H9 (cell line): ENCODE data around the gene ANKRD27. TPM values are rescaled to one million over a fixed set of nuclear protein-coding genes. Genes with fewer than 3 reads are reported as not detected.

ENCODE experiments used
- DNase-seq: peaks from one replicate; pipeline ENCODE4 v3.0.0-alpha.2; 2017
- H2AFZ ChIP-seq: one replicate; pipeline ENCODE4 v1.6.1; 2013; ENCODE audit warnings: mild to moderate bottlenecking, low read length, control low read depth, moderate library complexity
- H2AK5ac ChIP-seq: 2 replicates; pipeline ENCODE4 v1.6.1; 2013; ENCODE audit warnings: low read length, control low read depth, mixed read lengths; ENCODE audit not compliant: insufficient read length
- H2BK120ac ChIP-seq: one replicate; pipeline ENCODE4 v1.6.1; 2013; ENCODE audit warnings: low read depth, mild to moderate bottlenecking, low read length, control low read depth, inconsistent platforms; ENCODE audit not compliant: poor library complexity, severe bottlenecking
- H2BK12ac ChIP-seq: 2 replicates; pipeline ENCODE4 v1.6.1; 2013; ENCODE audit warnings: low read length, control low read depth, mixed read lengths, low read depth; ENCODE audit not compliant: insufficient read length
- H2BK15ac ChIP-seq: 2 replicates; pipeline ENCODE4 v1.6.1; 2013; ENCODE audit warnings: low read depth, low read length, control low read depth
- H2BK20ac ChIP-seq: one replicate; pipeline ENCODE4 v1.6.1; 2013; ENCODE audit warnings: low read depth, mild to moderate bottlenecking, low read length, control low read depth, inconsistent platforms; ENCODE audit not compliant: poor library complexity, severe bottlenecking
- H2BK5ac ChIP-seq: 2 replicates; pipeline ENCODE4 v1.6.1; 2013; ENCODE audit warnings: low read length, control low read depth, mixed read lengths; ENCODE audit not compliant: insufficient read length
- H3K14ac ChIP-seq: 2 replicates; pipeline ENCODE4 v1.6.1; 2013; ENCODE audit warnings: low read length, control low read depth; ENCODE audit not compliant: insufficient read depth
- H3K18ac ChIP-seq: 2 replicates; pipeline ENCODE4 v1.6.1; 2013; ENCODE audit warnings: low read depth, mild to moderate bottlenecking, mixed read lengths, low read length, control low read depth; ENCODE audit not compliant: insufficient read length
- H3K23ac ChIP-seq: 2 replicates; pipeline ENCODE4 v1.6.1; 2013; ENCODE audit warnings: low read length, control low read depth, mixed read lengths, low read depth; ENCODE audit not compliant: insufficient read length
- H3K23me2 ChIP-seq: 2 replicates; pipeline ENCODE4 v1.6.1; 2013; ENCODE audit warnings: low read depth, mild to moderate bottlenecking, mixed read lengths, low read length, control low read depth; ENCODE audit not compliant: insufficient read length, poor library complexity, severe bottlenecking
- H3K27ac ChIP-seq: 2 replicates; pipeline ENCODE4 v1.5.1; 2013; ENCODE audit warnings: low read length, control low read depth, mixed read lengths, low read depth; ENCODE audit not compliant: insufficient read length
- H3K27me3 ChIP-seq: 2 replicates; pipeline ENCODE4 v1.6.1; 2013; ENCODE audit warnings: low read length, control low read depth, inconsistent platforms; ENCODE audit not compliant: insufficient read depth
- H3K4ac ChIP-seq: 2 replicates; pipeline ENCODE4 v1.6.1; 2013; ENCODE audit warnings: low read depth, mild to moderate bottlenecking, control low read depth, inconsistent platforms, low read length, moderate library complexity
- H3K4me1 ChIP-seq: 2 replicates; pipeline ENCODE4 v1.6.1; 2013; ENCODE audit warnings: low read length, control low read depth, inconsistent platforms; ENCODE audit not compliant: insufficient read depth
- H3K4me2 ChIP-seq: 2 replicates; pipeline ENCODE4 v1.6.1; 2013; ENCODE audit warnings: low read length, control low read depth, mixed read lengths; ENCODE audit not compliant: insufficient read length, insufficient read depth
- H3K56ac ChIP-seq: 2 replicates; pipeline ENCODE4 v1.6.1; 2013; ENCODE audit warnings: low read depth, mild to moderate bottlenecking, mixed read lengths, low read length, control low read depth; ENCODE audit not compliant: insufficient read length
- H3K79me1 ChIP-seq: 2 replicates; pipeline ENCODE4 v1.6.1; 2013; ENCODE audit warnings: low read depth, mild to moderate bottlenecking, moderate library complexity, low read length, control low read depth, inconsistent platforms; ENCODE audit not compliant: insufficient read depth, poor library complexity, severe bottlenecking
- H3K79me2 ChIP-seq: 2 replicates; pipeline ENCODE4 v1.6.1; 2013; ENCODE audit warnings: low read length, control low read depth, inconsistent platforms; ENCODE audit not compliant: insufficient read depth
- H3K9ac ChIP-seq: 2 replicates; pipeline ENCODE4 v1.6.1; 2013; ENCODE audit warnings: low read length, control low read depth, mixed read lengths; ENCODE audit not compliant: insufficient read length; ENCODE audit errors: extremely low read depth
- H3K9me3 ChIP-seq: one replicate; pipeline ENCODE4 v1.6.1; 2013; ENCODE audit warnings: low read depth, low read length, inconsistent platforms; ENCODE audit not compliant: control insufficient read depth
- H3T11ph ChIP-seq: one replicate; pipeline ENCODE4 v1.6.1; 2013; ENCODE audit warnings: mild to moderate bottlenecking, low read length, control low read depth, inconsistent platforms
- H4K20me1 ChIP-seq: one replicate; pipeline ENCODE4 v1.6.1; 2013; ENCODE audit not compliant: control insufficient read depth, insufficient read length, insufficient read depth
- H4K5ac ChIP-seq: 2 replicates; pipeline ENCODE4 v1.6.1; 2013; ENCODE audit warnings: low read depth, mild to moderate bottlenecking, mixed read lengths, low read length, control low read depth; ENCODE audit not compliant: insufficient read length
- H4K8ac ChIP-seq: replicated peaks from 2 replicates; pipeline ENCODE4 v1.6.1; 2013; ENCODE audit warnings: low read length, control low read depth, mixed read lengths, low read depth; ENCODE audit not compliant: insufficient read length
- H4K91ac ChIP-seq: 2 replicates; pipeline ENCODE4 v1.6.1; 2013; ENCODE audit warnings: low read depth, mild to moderate bottlenecking, moderate library complexity, mixed read lengths, low read length, control low read depth; ENCODE audit not compliant: insufficient read length
- H3K27ac Mint-ChIP-seq, 3 experiments: 2 replicates in 2 of 3; 3 replicates in 1 of 3; pipeline ENCODE4 v1.8.0; 2020 to 2021; ENCODE audit warnings: mixed read lengths in 3 of 3, mild to moderate bottlenecking in 1 of 3, moderate library complexity in 1 of 3
- H3K27me3 Mint-ChIP-seq: 2 replicates; pipeline ENCODE4 v1.8.0; 2021; ENCODE audit warnings: low read depth, mild to moderate bottlenecking, moderate library complexity, mixed read lengths
- H3K36me3 Mint-ChIP-seq, 3 experiments: 2 replicates in 2 of 3; 3 replicates in 1 of 3; pipeline ENCODE4 v1.8.0; 2020 to 2021; ENCODE audit warnings: low read depth in 3 of 3, mixed read lengths in 3 of 3; ENCODE audit not compliant: insufficient read depth in 1 of 3
- H3K4me1 Mint-ChIP-seq, 2 experiments: 2 replicates each; pipeline ENCODE4 v1.8.0; 2020; ENCODE audit warnings: mixed read lengths in 2 of 2
- H3K4me3 Mint-ChIP-seq, 2 experiments: 2 replicates in 1 of 2; 3 replicates in 1 of 2; pipeline ENCODE4 v1.8.0; 2020 to 2021; ENCODE audit warnings: mild to moderate bottlenecking in 2 of 2, mixed read lengths in 2 of 2, moderate library complexity in 1 of 2
- H3K9me3 Mint-ChIP-seq, 2 experiments: 2 replicates in 1 of 2; 3 replicates in 1 of 2; pipeline ENCODE4 v1.8.0; 2020; ENCODE audit warnings: mild to moderate bottlenecking in 2 of 2, mixed read lengths in 2 of 2, moderate library complexity in 1 of 2
- WGBS: extraction: QIAGEN DNeasy Blood & Tissue Kit; methylation state at CpG from one replicate; pipeline ENCODE4 v1.1.7; 2013; ENCODE audit warnings: missing lambda C conversion rate, low lambda C conversion rate, mixed read lengths; ENCODE audit not compliant: insufficient read length; ENCODE audit errors: extremely low coverage; 5-methylcytosine and 5-hydroxymethylcytosine counted together
- total RNA-seq: library from RNA; stranded (reverse); gene quantifications from 2 replicates; pipeline ENCODE4 v1.2.1, GENCODE V29; 2021
- TF ChIP-seq, protein P1 (sequence below): fragments of 200-600 bp; sonication (generic); conservative IDR thresholded peaks from 3 replicates; pipeline ENCODE4 v1.8.0; 2021; ENCODE audit warnings: antibody characterized with exemption, mild to moderate bottlenecking

The ANKRD27 gene
- total RNA-seq, 1 experiment from 2014 or later = 40.7 TPM

DNA sequence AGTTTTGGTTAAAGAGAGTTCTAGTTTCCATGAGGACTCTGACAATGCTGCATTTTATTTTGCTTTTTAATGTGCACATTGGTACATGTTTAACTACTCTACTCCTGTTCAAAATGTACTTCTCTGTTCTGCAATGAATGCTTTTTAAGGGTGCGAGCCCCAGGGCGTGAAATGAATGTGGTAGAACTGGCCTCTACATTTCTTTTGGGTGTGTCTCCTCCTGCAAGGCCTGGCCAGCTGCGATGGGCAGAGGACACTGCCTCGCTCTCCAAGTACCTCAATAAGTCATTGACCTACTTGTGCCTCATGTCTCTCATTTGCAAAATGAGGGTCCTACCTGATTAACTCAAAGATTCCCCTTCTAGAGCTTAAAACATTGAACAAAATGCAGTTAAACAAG, 7.3 kb upstream of the ANKRD27 start:
- no peaks in the 10 kb centered on the region for H3K79me2 ChIP-seq
- no peak overlapping the region for H3K4me2 ChIP-seq
- no peak overlapping the region for H4K91ac ChIP-seq
- no peak overlapping the region for H4K8ac ChIP-seq
- H4K20me1 ChIP-seq = no peaks in the 10 kb centered on the region
- no peak overlapping the region for H2BK5ac ChIP-seq
- Mint-ChIP-seq H3K27ac (no peak overlapping the region), H3K36me3 (no peaks in the 10 kb centered on the region), H3K4me1 (peaks cover 4% of the 10 kb centered on the region in 2 experiments), H3K4me3 (no peak overlapping the region), H3K9me3 (no peaks in the 10 kb centered on the region), H3K27me3 (peaks cover 27% of the 10 kb centered on the region)
- TF ChIP-seq, protein P1, sequence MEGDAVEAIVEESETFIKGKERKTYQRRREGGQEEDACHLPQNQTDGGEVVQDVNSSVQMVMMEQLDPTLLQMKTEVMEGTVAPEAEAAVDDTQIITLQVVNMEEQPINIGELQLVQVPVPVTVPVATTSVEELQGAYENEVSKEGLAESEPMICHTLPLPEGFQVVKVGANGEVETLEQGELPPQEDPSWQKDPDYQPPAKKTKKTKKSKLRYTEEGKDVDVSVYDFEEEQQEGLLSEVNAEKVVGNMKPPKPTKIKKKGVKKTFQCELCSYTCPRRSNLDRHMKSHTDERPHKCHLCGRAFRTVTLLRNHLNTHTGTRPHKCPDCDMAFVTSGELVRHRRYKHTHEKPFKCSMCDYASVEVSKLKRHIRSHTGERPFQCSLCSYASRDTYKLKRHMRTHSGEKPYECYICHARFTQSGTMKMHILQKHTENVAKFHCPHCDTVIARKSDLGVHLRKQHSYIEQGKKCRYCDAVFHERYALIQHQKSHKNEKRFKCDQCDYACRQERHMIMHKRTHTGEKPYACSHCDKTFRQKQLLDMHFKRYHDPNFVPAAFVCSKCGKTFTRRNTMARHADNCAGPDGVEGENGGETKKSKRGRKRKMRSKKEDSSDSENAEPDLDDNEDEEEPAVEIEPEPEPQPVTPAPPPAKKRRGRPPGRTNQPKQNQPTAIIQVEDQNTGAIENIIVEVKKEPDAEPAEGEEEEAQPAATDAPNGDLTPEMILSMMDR = no peak
- no peak overlapping the region for H2BK12ac ChIP-seq
- H3K4ac ChIP-seq = no peak overlapping the region
- no peaks in the 10 kb centered on the region for H3K9me3 ChIP-seq
- no peak overlapping the region for H3K18ac ChIP-seq
- H2AK5ac ChIP-seq = no peak overlapping the region
- H4K5ac ChIP-seq = no peak overlapping the region
- no peak overlapping the region for H2AFZ ChIP-seq
- no peak overlapping the region for H3T11ph ChIP-seq
- no peak overlapping the region for H2BK15ac ChIP-seq
- no peak for DNase-seq
- H3K79me1 ChIP-seq = no peaks in the 10 kb centered on the region
- H3K27me3 ChIP-seq = peaks cover 3% of the 10 kb centered on the region; the same call in 1 of the 2 replicates
- no peak overlapping the region for H3K23ac ChIP-seq
- H3K14ac ChIP-seq = no peak overlapping the region
- no peaks in the 10 kb centered on the region for H3K4me1 ChIP-seq
- H3K9ac ChIP-seq = no peak overlapping the region
- H3K56ac ChIP-seq = no peak overlapping the region
- WGBS = no CpG with 5 or more reads among the region's 4 CpGs
- H2BK120ac ChIP-seq = no peak overlapping the region
- H3K23me2 ChIP-seq = no peaks in the 10 kb centered on the region
- no peak overlapping the region for H2BK20ac ChIP-seq
- no peak overlapping the region for H3K27ac ChIP-seq
